KOPT-K1 (cell line): ENCODE results near the gene ZNF581.

Experiments
- H3K27ac ChIP-seq: fragments of 200-600 bp; sonication (generic); 2 replicates; pipeline ENCODE4 v1.5.1; 2016; ENCODE audit warnings: antibody characterized with exemption, mild to moderate bottlenecking, low read depth, low read length; ENCODE audit not compliant: poor library complexity, severe bottlenecking
- H3K36me3 ChIP-seq: fragments of 200-600 bp; sonication (generic); 2 replicates; pipeline ENCODE4 v1.5.1; 2017; ENCODE audit warnings: antibody characterized with exemption, mild to moderate bottlenecking, low read length, moderate library complexity; ENCODE audit not compliant: insufficient read depth
- H3K9me3 ChIP-seq: fragments of 200-600 bp; sonication (generic); 2 replicates; pipeline ENCODE4 v1.5.1; 2017; ENCODE audit warnings: antibody characterized with exemption, low read length, mild to moderate bottlenecking; ENCODE audit not compliant: insufficient read depth, poor library complexity, severe bottlenecking

The ZNF581 gene

DNA sequence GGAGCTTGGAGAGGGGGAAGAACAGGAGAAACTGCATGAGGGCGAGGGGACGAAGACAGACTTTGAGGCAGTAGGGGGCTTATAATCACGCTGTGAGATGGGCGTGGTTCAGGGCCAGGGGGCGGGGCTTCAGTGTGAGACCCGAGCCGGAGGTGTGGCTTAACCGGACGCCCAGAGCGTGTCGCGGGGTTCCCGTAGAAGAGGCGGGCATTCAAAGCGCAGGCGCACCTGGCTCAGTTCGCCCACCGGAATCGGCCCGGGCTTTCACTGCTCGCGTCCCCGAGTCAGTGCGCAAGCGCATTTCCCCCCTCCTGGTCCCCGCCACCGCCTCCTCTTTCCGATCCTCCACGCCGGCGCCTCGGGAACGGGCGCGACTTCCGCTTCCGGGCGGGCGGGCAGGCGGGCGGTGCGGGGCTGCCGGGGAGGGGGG, 38.2 kb upstream of the ZNF581 start:
- H3K27ac ChIP-seq = peak overlapping the region; percentile 82
- H3K9me3 ChIP-seq = no peaks in the 10 kb centered on the region

DNA sequence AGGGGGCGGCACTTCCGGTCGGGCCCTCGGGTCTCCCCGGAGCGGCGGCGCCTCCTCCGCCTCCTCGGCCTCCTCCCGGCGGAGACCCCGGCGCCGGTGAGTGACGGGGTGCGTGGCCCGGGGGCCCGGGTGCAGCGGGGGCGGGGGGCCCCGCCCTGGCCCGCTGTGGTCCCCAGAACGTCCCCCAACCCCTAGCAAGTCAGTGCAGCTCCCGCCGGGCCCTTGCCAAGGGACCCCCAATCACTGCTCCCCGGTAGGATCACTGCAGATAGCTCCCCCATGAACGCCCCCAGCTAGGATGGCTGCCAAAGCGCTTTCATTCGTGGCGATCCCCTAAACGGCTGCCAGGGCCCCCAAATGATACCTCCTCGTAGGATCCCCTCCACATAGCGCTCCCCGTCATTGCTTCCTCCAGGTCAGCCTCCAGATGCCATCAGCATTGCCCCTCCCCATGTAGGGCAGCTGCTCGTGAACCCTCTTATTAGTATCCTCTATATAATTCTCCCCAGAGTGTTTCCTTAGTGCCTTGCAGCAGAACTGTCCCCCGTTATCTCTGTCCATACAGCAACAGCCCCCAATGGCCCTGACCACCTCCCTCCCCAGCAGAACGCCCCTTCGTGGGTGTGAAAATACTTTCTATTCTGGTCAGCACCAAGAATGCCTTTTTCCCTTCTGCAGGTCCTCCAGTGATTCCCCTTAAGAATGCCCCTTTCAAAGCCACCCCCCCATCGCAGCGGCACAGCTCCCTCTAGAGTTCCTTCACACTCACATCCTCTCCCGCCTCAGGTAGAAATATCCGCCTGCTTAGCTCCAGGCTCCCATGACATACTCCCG, 37.6 kb upstream of the ZNF581 start, which contains the start of gene ZNF865:
ZNF865 (plus strand) TSS at position 11 of the 834 bp plus-strand sequence. CDS start 7,972 bp downstream, outside the sequence.
- peaks cover 19% of the 10 kb centered on the region; the same call in 1 of the 2 replicates for H3K36me3 ChIP-seq
- H3K9me3 ChIP-seq = no peaks in the 10 kb centered on the region
- H3K27ac ChIP-seq = peak within 1 kb of the TSS; percentile 82

More for the DNA sequence above, 38.2 kb upstream of the ZNF581 start:
- H3K36me3 ChIP-seq = peaks cover 15% of the 10 kb centered on the region; the same call in 1 of the 2 replicates

DNA sequence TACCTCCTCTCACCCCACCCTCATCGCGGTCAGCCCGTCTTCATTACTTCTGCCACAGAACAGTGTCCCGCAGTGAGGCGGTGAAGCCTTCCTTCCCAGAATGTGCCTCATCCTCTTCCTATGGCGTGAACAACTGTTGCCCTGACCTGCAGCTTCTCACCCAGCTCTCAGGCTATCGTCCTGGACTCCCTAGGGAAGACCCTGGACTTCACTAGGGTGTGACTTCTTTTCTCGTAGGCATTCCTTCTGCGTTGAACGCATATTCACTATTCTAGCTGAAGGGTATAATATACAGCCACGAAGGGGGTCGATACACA, 37.0 kb upstream of the ZNF581 start:
- H3K27ac ChIP-seq = peak overlapping the region; percentile 82
- H3K9me3 ChIP-seq = no peaks in the 10 kb centered on the region
- peaks cover 19% of the 10 kb centered on the region; the same call in 1 of the 2 replicates for H3K36me3 ChIP-seq

DNA sequence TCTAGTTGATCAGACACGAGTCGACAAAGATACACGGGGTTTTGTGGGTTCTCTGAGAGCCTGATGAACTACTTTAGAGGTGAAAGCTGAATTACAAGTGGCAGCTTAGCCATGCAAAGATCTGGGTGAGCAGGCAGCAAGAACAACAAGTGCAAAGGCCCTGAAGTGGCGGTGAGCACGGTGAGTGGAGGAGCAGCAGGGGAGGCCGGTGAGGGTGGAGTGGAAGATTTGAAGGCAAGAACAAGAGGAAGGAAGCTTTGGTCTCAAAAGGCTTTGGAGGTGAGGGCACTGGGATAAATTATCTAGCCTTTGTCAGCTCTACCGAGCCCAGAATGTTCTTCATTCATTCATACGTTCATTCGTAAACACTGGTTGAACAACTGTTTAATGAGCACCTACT, 36.6 kb upstream of the ZNF581 start:
- Histone ChIP-seq H3K9me3 (no peaks in the 10 kb centered on the region), H3K27ac (peak overlapping the region; percentile 82), H3K36me3 (peaks cover 19% of the 10 kb centered on the region; the same call in 1 of the 2 replicates)

DNA sequence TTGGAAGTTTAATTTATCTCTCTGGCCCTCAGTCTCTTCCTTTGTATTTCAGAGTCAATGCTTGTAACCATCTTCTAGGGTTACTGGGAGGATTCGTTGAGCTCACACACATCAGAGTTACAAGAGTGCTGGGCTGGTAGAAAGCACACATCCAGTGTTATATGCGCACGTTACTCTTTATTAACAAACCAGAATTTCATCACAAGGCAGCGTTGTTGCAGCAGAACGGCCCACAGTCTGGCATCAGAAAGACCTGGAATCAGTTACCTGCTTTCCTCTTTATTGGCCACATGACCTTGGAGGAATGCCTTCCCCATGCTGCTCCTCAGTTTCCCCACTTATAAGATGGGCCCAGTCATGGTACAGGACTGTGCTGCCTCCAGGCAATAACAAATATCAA, 34.1 kb upstream of the ZNF581 start:
- no peaks in the 10 kb centered on the region for H3K9me3 ChIP-seq
- no peak overlapping the region for H3K27ac ChIP-seq
- H3K36me3 ChIP-seq = peaks cover 22% of the 10 kb centered on the region; the same call in 1 of the 2 replicates

DNA sequence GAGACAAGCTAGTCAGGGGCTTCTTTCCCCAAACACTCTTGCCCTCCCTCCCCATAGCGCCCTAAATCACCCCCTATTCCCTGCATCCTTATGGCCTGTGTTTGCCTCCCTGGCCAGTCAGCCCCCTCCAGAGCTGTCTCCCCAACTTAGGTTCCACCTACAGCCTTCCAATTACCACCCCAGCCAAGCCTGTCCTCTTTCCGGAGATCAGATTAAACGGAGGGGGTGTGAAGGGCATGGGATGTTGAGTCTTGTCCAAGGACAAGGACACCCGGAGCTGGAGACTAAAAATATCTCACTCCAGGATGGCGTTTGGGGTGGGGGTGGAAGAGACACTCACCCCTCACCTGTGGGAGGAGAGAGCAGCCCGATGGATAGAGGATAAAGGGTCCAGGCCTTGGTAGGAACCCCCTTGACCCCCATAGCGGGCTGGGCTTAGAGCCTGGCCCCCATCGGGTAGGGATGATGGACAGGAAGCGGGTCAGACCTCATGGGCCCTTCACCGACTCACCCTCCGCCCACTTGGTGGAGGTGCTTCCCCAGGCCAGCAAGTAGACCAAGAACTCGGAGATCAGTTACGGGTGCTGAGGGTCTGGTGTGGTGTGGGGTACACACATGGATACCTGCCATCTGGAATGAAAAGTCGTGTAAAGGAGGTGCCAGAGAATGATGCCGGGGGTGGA, 32.0 kb upstream of the ZNF581 start:
- H3K27ac ChIP-seq = no peak overlapping the region
- no peaks in the 10 kb centered on the region for H3K9me3 ChIP-seq
- H3K36me3 ChIP-seq = peaks cover 35% of the 10 kb centered on the region; the same call in 1 of the 2 replicates

DNA sequence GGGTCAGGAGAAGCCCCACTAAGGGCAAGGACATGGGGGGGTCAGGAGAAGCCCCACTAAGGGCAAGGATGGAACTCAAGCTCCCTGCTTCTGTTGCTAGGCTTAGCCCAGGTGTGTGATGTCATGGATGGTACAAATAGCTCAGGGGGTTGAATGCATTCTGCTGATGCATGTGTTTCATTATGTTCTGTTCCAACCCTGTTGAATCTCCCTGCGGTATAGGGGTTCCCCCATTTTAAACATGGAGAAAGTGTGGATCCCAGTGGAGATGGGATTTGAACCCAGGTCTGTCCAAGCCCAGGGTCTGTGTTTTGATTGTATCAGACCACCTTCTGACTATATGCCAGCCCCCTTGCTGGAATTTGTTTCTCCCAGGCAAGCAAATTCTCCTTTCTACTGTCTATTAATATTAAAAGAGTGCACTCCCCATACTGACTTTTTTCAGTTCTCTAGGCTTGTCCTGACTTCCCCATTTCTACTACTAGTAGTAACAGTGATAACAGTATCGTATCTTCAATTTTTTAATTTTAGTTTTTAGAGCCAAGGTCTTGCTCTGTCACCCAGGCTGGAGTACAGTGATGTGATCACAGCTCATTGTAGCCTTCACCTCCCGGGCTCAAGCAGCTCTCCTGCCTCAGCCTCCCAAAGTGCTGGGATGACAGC, 31.3 kb upstream of the ZNF581 start:
- Histone ChIP-seq H3K27ac (no peak overlapping the region), H3K9me3 (no peaks in the 10 kb centered on the region), H3K36me3 (peaks cover 41% of the 10 kb centered on the region; the same call in 1 of the 2 replicates)

DNA sequence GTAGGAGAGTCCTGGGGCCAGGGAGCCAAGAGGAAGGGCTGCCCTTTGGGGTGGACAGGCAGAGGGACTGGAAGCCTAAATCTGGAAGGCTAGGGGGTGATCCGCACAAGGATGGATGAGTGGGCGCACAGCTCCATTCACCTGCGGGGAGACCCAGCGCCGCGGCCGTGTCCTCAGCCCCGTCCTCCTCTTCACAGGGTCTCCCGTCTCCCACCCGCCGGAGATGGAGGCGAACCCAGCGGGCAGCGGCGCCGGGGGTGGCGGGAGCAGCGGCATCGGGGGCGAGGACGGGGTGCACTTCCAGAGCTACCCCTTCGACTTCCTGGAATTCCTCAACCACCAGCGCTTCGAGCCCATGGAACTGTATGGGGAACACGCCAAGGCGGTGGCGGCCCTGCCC, 30.1 kb upstream of the ZNF581 start:
- H3K27ac ChIP-seq = no peak overlapping the region
- peaks cover 51% of the 10 kb centered on the region for H3K36me3 ChIP-seq
- H3K9me3 ChIP-seq = no peaks in the 10 kb centered on the region

DNA sequence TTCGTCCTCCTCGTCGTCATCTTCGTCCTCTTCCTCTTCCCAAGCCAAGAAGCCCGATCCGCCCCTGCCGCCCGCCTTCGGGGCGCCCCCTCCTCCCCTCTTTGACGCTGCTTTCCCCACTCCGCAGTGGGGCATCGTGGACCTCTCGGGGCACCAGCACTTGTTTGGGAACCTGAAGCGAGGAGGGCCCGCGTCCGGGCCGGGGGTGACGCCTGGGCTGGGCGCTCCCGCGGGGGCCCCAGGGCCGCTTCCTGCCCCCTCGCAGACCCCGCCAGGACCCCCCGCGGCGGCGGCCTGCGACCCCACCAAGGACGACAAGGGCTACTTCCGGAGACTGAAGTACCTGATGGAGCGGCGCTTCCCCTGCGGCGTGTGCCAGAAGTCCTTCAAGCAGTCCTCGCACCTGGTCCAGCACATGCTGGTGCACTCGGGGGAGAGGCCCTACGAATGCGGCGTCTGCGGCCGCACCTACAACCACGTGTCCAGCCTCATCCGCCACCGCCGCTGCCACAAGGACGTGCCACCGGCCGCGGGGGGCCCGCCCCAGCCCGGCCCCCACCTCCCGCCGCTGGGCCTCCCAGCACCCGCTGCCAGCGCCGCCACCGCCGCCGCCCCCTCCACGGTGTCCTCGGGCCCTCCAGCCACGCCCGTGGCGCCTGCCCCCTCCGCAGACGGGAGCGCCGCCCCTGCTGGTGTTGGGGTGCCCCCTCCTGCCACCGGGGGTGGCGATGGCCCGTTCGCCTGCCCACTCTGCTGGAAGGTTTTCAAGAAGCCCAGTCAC, 29.3 kb upstream of the ZNF581 start:
- no peak overlapping the region for H3K27ac ChIP-seq
- H3K36me3 ChIP-seq = peaks cover 46% of the 10 kb centered on the region
- no peaks in the 10 kb centered on the region for H3K9me3 ChIP-seq

DNA sequence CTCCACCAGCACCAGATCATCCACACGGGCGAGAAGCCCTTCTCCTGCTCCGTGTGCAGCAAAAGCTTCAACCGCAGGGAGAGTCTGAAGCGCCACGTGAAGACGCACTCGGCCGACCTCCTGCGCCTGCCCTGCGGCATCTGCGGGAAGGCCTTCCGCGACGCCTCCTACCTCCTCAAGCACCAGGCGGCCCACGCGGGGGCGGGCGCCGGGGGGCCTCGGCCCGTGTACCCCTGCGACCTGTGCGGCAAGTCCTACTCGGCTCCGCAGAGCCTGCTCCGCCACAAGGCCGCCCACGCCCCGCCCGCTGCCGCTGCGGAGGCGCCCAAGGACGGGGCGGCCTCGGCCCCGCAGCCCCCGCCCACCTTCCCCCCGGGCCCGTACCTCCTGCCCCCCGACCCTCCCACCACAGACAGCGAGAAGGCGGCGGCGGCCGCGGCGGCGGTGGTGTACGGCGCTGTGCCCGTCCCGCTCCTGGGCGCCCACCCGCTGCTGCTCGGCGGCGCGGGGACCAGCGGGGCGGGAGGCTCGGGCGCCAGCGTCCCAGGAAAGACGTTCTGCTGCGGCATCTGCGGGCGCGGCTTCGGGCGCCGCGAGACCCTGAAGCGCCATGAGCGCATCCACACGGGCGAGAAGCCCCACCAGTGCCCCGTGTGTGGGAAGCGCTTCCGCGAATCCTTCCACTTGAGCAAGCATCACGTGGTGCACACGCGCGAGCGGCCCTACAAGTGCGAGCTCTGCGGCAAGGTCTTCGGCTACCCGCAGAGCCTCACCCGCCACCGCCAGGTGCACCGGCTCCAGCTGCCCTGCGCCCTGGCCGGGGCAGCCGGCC, 28.5 kb upstream of the ZNF581 start:
- H3K9me3 ChIP-seq = no peaks in the 10 kb centered on the region
- peaks cover 38% of the 10 kb centered on the region for H3K36me3 ChIP-seq
- no peak overlapping the region for H3K27ac ChIP-seq

DNA sequence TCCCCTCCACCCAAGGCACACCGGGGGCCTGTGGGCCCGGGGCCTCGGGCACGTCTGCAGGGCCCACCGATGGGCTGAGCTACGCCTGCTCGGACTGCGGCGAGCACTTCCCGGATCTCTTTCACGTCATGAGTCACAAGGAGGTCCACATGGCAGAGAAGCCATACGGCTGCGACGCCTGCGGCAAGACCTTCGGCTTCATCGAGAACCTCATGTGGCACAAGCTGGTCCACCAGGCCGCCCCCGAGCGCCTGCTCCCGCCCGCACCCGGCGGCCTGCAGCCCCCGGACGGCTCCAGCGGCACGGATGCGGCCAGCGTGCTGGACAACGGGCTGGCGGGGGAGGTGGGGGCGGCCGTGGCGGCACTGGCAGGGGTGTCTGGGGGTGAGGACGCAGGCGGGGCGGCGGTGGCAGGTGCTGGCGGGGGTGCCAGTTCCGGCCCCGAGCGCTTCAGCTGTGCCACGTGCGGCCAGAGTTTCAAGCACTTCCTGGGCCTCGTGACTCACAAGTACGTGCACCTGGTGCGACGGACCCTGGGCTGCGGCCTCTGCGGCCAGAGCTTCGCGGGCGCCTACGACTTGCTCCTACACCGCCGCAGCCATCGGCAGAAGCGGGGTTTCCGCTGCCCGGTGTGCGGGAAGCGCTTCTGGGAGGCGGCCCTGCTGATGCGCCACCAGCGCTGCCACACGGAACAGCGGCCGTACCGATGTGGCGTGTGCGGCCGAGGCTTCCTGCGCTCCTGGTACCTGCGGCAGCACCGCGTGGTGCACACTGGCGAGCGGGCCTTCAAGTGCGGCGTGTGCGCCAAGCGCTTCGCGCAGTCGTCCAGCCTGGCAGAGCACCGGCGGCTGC, 27.7 kb upstream of the ZNF581 start:
- H3K36me3 ChIP-seq = peaks cover 32% of the 10 kb centered on the region
- no peak overlapping the region for H3K27ac ChIP-seq
- H3K9me3 ChIP-seq = no peaks in the 10 kb centered on the region

DNA sequence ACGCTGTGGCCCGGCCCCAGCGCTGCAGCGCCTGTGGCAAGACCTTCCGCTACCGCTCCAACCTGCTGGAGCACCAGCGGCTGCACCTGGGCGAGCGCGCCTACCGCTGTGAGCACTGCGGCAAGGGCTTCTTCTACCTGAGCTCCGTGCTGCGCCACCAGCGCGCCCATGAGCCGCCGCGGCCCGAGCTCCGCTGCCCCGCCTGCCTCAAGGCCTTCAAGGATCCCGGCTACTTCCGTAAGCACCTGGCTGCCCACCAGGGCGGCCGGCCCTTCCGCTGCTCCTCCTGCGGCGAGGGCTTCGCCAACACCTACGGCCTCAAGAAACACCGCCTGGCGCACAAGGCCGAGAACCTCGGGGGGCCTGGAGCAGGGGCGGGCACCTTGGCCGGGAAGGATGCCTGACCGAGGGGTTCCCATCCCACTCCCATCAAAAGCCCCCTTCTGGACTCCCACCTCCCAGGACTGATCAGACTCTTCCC, 27.0 kb upstream of the ZNF581 start:
- H3K9me3 ChIP-seq = no peaks in the 10 kb centered on the region
- H3K36me3 ChIP-seq = peaks cover 32% of the 10 kb centered on the region
- H3K27ac ChIP-seq = no peak overlapping the region

DNA sequence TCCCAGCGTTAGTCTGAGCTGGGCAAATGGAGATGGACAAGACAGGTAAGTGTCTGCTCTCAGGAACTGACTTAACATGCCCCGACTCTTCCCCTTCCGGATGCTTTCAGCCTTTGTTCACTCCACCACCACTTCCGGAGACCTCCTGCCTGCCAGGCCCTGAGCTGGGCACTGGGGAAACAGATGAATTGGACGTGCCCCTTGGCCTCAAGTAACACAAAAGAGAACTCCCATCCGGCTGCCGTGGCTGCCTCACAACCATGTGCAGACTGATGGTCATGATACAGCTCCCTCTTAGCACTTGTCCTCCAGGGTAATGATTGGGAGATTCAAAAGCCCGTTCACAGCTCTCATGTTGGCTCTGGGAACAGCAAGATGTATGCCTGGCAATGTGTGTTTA, 26.0 kb upstream of the ZNF581 start:
- H3K27ac ChIP-seq = no peak overlapping the region
- H3K36me3 ChIP-seq = peaks cover 29% of the 10 kb centered on the region
- H3K9me3 ChIP-seq = no peaks in the 10 kb centered on the region
